ENCODE data around the gene KIAA1958. TPM values are rescaled to one million over a fixed set of nuclear protein-coding genes. Genes with fewer than 3 reads are reported as not detected.

KIAA1958 gene
- total RNA-seq, 3 donors from 2014 or later, result 2.9 to 16.5 (median 11.8) TPM

DNA sequence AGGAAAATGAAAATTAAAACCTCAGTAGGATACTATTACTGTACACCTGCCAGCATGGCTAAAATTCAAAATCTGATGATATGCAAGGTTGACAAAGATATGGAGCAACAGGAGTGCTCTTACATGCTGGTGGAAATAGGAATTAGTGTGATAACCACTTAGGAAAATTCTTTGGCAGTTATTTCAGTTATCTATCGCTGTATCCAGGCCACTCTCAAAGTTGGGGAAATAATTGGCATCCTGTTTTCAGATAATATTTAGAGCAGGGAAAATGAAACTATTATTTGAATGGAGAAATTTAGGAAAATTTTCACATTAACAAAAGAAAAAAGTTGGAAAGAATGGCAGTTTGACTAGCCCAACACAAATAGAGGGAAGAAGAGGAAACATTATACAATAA, 50.9 kb downstream of the KIAA1958 start:
- DNase-seq (ENCODE audit: low spot score in 2 of 2), result no peak
- intact Hi-C loops (cut with DNase I; ENCODE audit: low total_unique reads), result no loop called here

DNA sequence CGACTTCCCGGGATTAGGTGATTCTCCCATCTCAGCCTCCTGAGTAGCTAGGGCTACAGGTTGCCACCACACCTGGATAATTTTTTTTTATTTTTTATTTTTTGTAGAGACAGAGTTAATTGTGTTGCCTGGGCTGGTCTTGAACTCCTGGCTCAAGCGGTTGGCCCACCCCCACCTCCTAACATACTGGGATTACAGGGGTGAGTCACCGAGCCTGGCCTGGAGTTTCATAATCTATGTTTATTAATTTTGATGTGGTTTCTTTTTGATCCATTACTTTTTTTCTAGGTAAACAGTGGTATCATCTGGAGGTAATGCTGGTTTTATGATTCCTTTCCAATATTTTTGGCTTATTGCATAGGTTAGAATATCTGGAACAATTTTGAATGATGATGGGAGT, 54.2 kb downstream of the KIAA1958 start:
- no peak for TF ChIP-seq POLR2A (IDR thresholded peaks at IDR 0.05)
- TF ChIP-seq CTCF (IDR thresholded peaks at IDR 0.05), result no peak
- no peak for TF ChIP-seq POLR2AphosphoS5 (IDR thresholded peaks at IDR 0.05)
- H3K27me3 ChIP-seq, result no peaks in the 10 kb centered on the region
- no peaks in the 10 kb centered on the region for H3K9me3 ChIP-seq
- H3K4me3 ChIP-seq, result no peak overlapping the region
- H3K4me1 ChIP-seq, result no peaks in the 10 kb centered on the region
- intact Hi-C loops (cut with DNase I; ENCODE audit: low total_unique reads), result no loop called here
- no peak overlapping the region for H3K27ac ChIP-seq
- no peak for DNase-seq (ENCODE audit: low spot score in 2 of 2)
- H3K36me3 ChIP-seq, result no peaks in the 10 kb centered on the region

More for the DNA sequence above, 50.9 kb downstream of the KIAA1958 start:
- Histone ChIP-seq H3K4me1 (no peaks in the 10 kb centered on the region), H3K4me3 (no peak overlapping the region), H3K27ac (no peak overlapping the region), H3K9me3 (no peaks in the 10 kb centered on the region), H3K27me3 (no peaks in the 10 kb centered on the region), H3K36me3 (no peaks in the 10 kb centered on the region)
- TF ChIP-seq POLR2A (IDR thresholded peaks at IDR 0.05) (no peak), CTCF (IDR thresholded peaks at IDR 0.05) (no peak), POLR2AphosphoS5 (IDR thresholded peaks at IDR 0.05) (no peak)

DNA sequence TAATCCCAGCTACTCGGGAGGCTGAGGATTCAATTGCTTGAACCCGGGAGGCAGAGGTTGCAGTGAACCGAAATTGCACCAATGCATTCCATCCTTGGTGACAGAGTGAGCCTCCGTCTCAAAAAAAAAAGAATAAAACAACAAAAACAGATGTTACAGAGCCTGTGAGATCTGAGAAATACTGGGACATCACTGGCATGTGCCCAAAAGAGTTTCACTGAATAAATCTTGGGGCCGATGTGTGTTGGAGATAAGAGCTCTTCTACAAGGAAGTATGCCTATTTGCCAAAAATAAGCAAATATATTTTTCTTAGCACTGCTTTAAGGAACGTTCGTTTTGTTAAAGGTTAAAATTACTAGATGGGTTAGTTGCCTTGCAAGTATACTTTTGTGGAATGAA, 55.1 kb downstream of the KIAA1958 start:
- no peaks in the 10 kb centered on the region for H3K36me3 ChIP-seq
- H3K4me3 ChIP-seq, result no peak overlapping the region
- DNase-seq (ENCODE audit: low spot score in 2 of 2), result no peak
- no peaks in the 10 kb centered on the region for H3K9me3 ChIP-seq
- H3K4me1 ChIP-seq, result no peaks in the 10 kb centered on the region
- H3K27me3 ChIP-seq, result no peaks in the 10 kb centered on the region
- no peak overlapping the region for H3K27ac ChIP-seq
- TF ChIP-seq CTCF (IDR thresholded peaks at IDR 0.05), result no peak
- no peak for TF ChIP-seq POLR2A (IDR thresholded peaks at IDR 0.05)
- no peak for TF ChIP-seq POLR2AphosphoS5 (IDR thresholded peaks at IDR 0.05)
- intact Hi-C loops (cut with DNase I; ENCODE audit: low total_unique reads), result no loop called here

GRCh38 chr9:112542593-112543292, 56.1 kb downstream of the KIAA1958 start:
- TF ChIP-seq POLR2A (IDR thresholded peaks at IDR 0.05) (no peak), CTCF (IDR thresholded peaks at IDR 0.05) (no peak), POLR2AphosphoS5 (IDR thresholded peaks at IDR 0.05) (no peak)
- no peak for DNase-seq (ENCODE audit: low spot score in 2 of 2)
- Histone ChIP-seq H3K4me1 (no peaks in the 10 kb centered on the region), H3K9me3 (no peaks in the 10 kb centered on the region), H3K27ac (no peak overlapping the region), H3K4me3 (no peak overlapping the region), H3K36me3 (no peaks in the 10 kb centered on the region), H3K27me3 (no peaks in the 10 kb centered on the region)
- intact Hi-C loops (cut with DNase I; ENCODE audit: low total_unique reads), result no loop called here

DNA sequence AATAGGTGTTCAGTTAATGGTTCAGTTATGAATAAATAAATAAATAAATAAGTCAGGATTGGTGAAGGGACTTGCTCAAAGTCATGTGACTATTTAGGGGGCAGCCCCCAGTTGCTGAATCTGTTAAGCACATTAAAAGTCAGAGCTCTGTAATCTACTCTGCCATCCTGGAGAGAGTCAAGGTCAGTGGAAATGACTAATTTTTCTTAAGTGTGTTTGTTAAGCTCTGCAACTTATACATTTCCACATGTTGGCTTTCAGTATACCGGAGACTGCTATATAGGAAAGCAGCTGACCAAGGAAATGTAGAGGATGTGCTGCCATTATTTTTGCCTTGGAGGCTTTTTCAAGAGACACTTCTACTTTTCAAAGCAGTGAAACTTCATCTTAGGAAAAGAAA, 57.9 kb downstream of the KIAA1958 start:
- Histone ChIP-seq H3K27ac (no peak overlapping the region), H3K36me3 (no peaks in the 10 kb centered on the region), H3K4me3 (no peak overlapping the region), H3K27me3 (no peaks in the 10 kb centered on the region), H3K4me1 (no peaks in the 10 kb centered on the region), H3K9me3 (no peaks in the 10 kb centered on the region)
- TF ChIP-seq POLR2AphosphoS5 (IDR thresholded peaks at IDR 0.05) (no peak), POLR2A (IDR thresholded peaks at IDR 0.05) (no peak), CTCF (IDR thresholded peaks at IDR 0.05) (no peak)
- no peak for DNase-seq (ENCODE audit: low spot score in 2 of 2)
- intact Hi-C loops (cut with DNase I; ENCODE audit: low total_unique reads), result no loop called here

All from breast epithelium (tissue), 4 donors.